Endothelial cell of hepatic sinusoid (primary cell): ENCODE results near the gene IFT88.
"Not testable (repeated sequence)": the region's sequence is repeated elsewhere in the genome, so short reads cannot be mapped to it uniquely, and the experiment has no call there.

Experiments used
- in situ Hi-C: cut with HindIII; loops from 2 replicates; pipeline ENCODE4 v1.10.0; 2017; ENCODE audit warnings: low sequenced_read_pairs

IFT88 gene

GRCh38 chr13:20616059-20616797, 49.3 kb downstream of the IFT88 start:
- in situ Hi-C loops = no loop called here

GRCh38 chr13:20623000-20623399, 56.0 kb downstream of the IFT88 start:
- in situ Hi-C loops = loop anchor here (10.0 kb wide), 1 partner anchor 58 kb away; the partner anchor contains the start of gene IFT88

GRCh38 chr13:20624213-20624612, 57.3 kb downstream of the IFT88 start:
- in situ Hi-C loops = loop anchor here (10.0 kb wide), 1 partner anchor 59 kb away; the partner anchor contains the start of gene IFT88

- in situ Hi-C loops = no loop called here
These were observed 66.8 kb downstream of the IFT88 start for GRCh38 chr13:20633802-20634201.

GRCh38 chr13:20636079-20636478, 69.1 kb downstream of the IFT88 start:
- in situ Hi-C loops = no loop called here

GRCh38 chr13:20637811-20638210, 70.9 kb downstream of the IFT88 start:
- in situ Hi-C loops = no loop called here

- in situ Hi-C loops = no loop called here
These were observed 80.8 kb downstream of the IFT88 start for GRCh38 chr13:20647758-20648157.

GRCh38 chr13:20652946-20653345, 86.0 kb downstream of the IFT88 start:
- in situ Hi-C loops = no loop called here

GRCh38 chr13:20654156-20654555, 87.2 kb downstream of the IFT88 start:
- in situ Hi-C loops = no loop called here

- in situ Hi-C loops = no loop called here
These were observed 91.6 kb downstream of the IFT88 start for GRCh38 chr13:20658451-20659040.

GRCh38 chr13:20664351-20664750, 97.4 kb downstream of the IFT88 start:
- in situ Hi-C loops = no loop called here

GRCh38 chr13:20666948-20667347, 100.0 kb downstream of the IFT88 start:
- in situ Hi-C loops = no loop called here

GRCh38 chr13:20667857-20668437, 101.0 kb downstream of the IFT88 start:
- in situ Hi-C loops = no loop called here

GRCh38 chr13:20669162-20669561, 102.2 kb downstream of the IFT88 start:
- in situ Hi-C loops = no loop called here

GRCh38 chr13:20671789-20672188, 104.8 kb downstream of the IFT88 start:
- in situ Hi-C loops = no loop called here

GRCh38 chr13:20672772-20673171, 105.8 kb downstream of the IFT88 start:
- in situ Hi-C loops = no loop called here

- in situ Hi-C loops = no loop called here
These were observed 106.8 kb downstream of the IFT88 start for GRCh38 chr13:20673715-20674114.

GRCh38 chr13:20676213-20676612, 109.3 kb downstream of the IFT88 start:
- in situ Hi-C loops = no loop called here

- in situ Hi-C loops = not testable (repeated sequence)
These were observed 111.6 kb downstream of the IFT88 start for GRCh38 chr13:20678606-20679005.

GRCh38 chr13:20679879-20680278, 112.9 kb downstream of the IFT88 start:
- in situ Hi-C loops = no loop called here

- in situ Hi-C loops = no loop called here
These were observed 113.6 kb downstream of the IFT88 start for GRCh38 chr13:20680416-20681080.

- in situ Hi-C loops = not testable (repeated sequence)
These were observed 114.5 kb downstream of the IFT88 start for GRCh38 chr13:20681481-20681880.
